IMR-90 (cell line): ENCODE measurements around the gene GOLGA6C. TPM values are rescaled to one million over a fixed set of nuclear protein-coding genes. Genes with fewer than 3 reads are reported as not detected.

Experiments
- ATAC-seq: fragments of 200-7000 bp; cut with Tn5 transposase; 2 replicates; pipeline ENCODE4 v1.9.1; 2020; ENCODE audit warnings: low read depth, mild to moderate bottlenecking, moderate library complexity
- BruUV-seq: library from RNA; stranded (reverse); fragments of 400-500 nt; replicated peaks from 2 replicates; lab custom pipeline; 2021; lab: Mats Ljungman, UMichigan
- CTCF ChIA-PET: fragments of 300-600 bp; formaldehyde crosslinking; extraction: SDS; loops from one replicate; lab custom pipeline; 2021; ENCODE audit warnings: antibody characterized with exemption; lab: Yijun Ruan, JAX
- POLR2A ChIA-PET: fragments of 300-600 bp; sonication (Branson Sonifier 250); formaldehyde crosslinking; loops from one replicate; lab custom pipeline; 2022; ENCODE audit warnings: antibody characterized with exemption; ENCODE audit not compliant: unreplicated experiment; lab: Charles Lee
- DNase-seq: peaks from one replicate; pipeline ENCODE4 v3.0.0; 2013
- H2AFZ ChIP-seq: replicated peaks from 2 replicates; pipeline ENCODE3; 2013; ENCODE audit warnings: low read length, mild to moderate bottlenecking; ENCODE audit not compliant: poor library complexity
- H2AK5ac ChIP-seq: 2 replicates; pipeline ENCODE4 v1.6.1; 2013; ENCODE audit warnings: low read depth, low read length, inconsistent platforms
- H2AK9ac ChIP-seq: replicated peaks from 2 replicates; pipeline ENCODE3; 2013; ENCODE audit warnings: mild to moderate bottlenecking, low read depth, low read length, moderate library complexity; ENCODE audit not compliant: poor library complexity
- H2BK120ac ChIP-seq: 2 replicates; pipeline ENCODE4 v1.6.1; 2013; ENCODE audit warnings: low read depth, low read length, inconsistent platforms
- H2BK15ac ChIP-seq: 3 replicates; pipeline ENCODE4 v1.6.1; 2013; ENCODE audit warnings: low read depth, low read length, inconsistent platforms
- H2BK20ac ChIP-seq: 2 replicates; pipeline ENCODE4 v1.6.1; 2013; ENCODE audit warnings: low read depth, mild to moderate bottlenecking, inconsistent platforms, low read length, moderate library complexity
- H2BK5ac ChIP-seq: 2 replicates; pipeline ENCODE4 v1.6.1; 2013; ENCODE audit warnings: mild to moderate bottlenecking, low read depth, low read length, inconsistent platforms; ENCODE audit not compliant: poor library complexity, severe bottlenecking
- H3K14ac ChIP-seq: replicated peaks from 2 replicates; pipeline ENCODE4 v1.6.1; 2013; ENCODE audit warnings: low read depth, low read length, inconsistent platforms
- H3K18ac ChIP-seq: 2 replicates; pipeline ENCODE4 v1.6.1; 2013; ENCODE audit warnings: low read depth, low read length, control low read depth
- H3K23ac ChIP-seq: 2 replicates; pipeline ENCODE4 v1.6.1; 2013; ENCODE audit warnings: low read depth, low read length, inconsistent platforms
- H3K27ac ChIP-seq: 2 replicates; pipeline ENCODE4 v1.5.1; 2013; ENCODE audit warnings: mild to moderate bottlenecking, control low read depth, low read length; ENCODE audit not compliant: insufficient read depth
- H3K27me3 ChIP-seq: 2 replicates; pipeline ENCODE4 v1.6.1; 2013; ENCODE audit warnings: low read length; ENCODE audit not compliant: control insufficient read depth, insufficient read depth
- H3K36me3 ChIP-seq: 2 replicates; pipeline ENCODE4 v1.6.1; 2013; ENCODE audit warnings: low read length, mixed read lengths; ENCODE audit not compliant: control insufficient read depth, insufficient read depth
- H3K4ac ChIP-seq: 2 replicates; pipeline ENCODE4 v1.6.1; 2013; ENCODE audit warnings: low read depth, low read length, inconsistent platforms
- H3K4me1 ChIP-seq: 2 replicates; pipeline ENCODE4 v1.6.1; 2013; ENCODE audit warnings: low read length, mixed read lengths; ENCODE audit not compliant: control insufficient read depth, insufficient read depth
- H3K4me2 ChIP-seq: 2 replicates; pipeline ENCODE4 v1.6.1; 2013; ENCODE audit warnings: low read depth, mild to moderate bottlenecking, control low read depth, low read length, moderate library complexity
- H3K4me3 ChIP-seq: 2 replicates; pipeline ENCODE4 v1.5.1; 2013; ENCODE audit warnings: low read depth, mild to moderate bottlenecking, control low read depth, low read length, moderate library complexity; ENCODE audit not compliant: insufficient read depth
- H3K56ac ChIP-seq: 2 replicates; pipeline ENCODE4 v1.6.1; 2013; ENCODE audit warnings: low read length, inconsistent platforms; ENCODE audit not compliant: insufficient read depth; ENCODE audit errors: extremely low read depth
- H3K79me1 ChIP-seq, 2 experiments: 2 replicates each; pipeline ENCODE4 v1.6.1; 2013; ENCODE audit warnings: low read length in 2 of 2, inconsistent platforms in 1 of 2, low read depth in 1 of 2
- H3K9ac ChIP-seq: 2 replicates; pipeline ENCODE4 v1.6.1; 2013; ENCODE audit warnings: low read depth, low read length, control low read depth
- H3K9me1 ChIP-seq: 2 replicates; pipeline ENCODE4 v1.6.1; 2013; ENCODE audit warnings: low read length, inconsistent platforms; ENCODE audit not compliant: insufficient read depth
- H3K9me3 ChIP-seq: 2 replicates; pipeline ENCODE4 v1.6.1; 2013; ENCODE audit warnings: low read length; ENCODE audit not compliant: control insufficient read depth, insufficient read depth
- H4K20me1 ChIP-seq: 2 replicates; pipeline ENCODE4 v1.6.1; 2013; ENCODE audit warnings: low read length, inconsistent platforms; ENCODE audit not compliant: insufficient read depth
- H4K5ac ChIP-seq: 2 replicates; pipeline ENCODE4 v1.6.1; 2013; ENCODE audit warnings: mild to moderate bottlenecking, low read depth, low read length, control low read depth
- H4K8ac ChIP-seq, 2 experiments: 2 replicates each; pipeline ENCODE4 v1.6.1; 2013; ENCODE audit warnings: low read depth in 2 of 2, low read length in 2 of 2, control low read depth in 1 of 2, inconsistent platforms in 1 of 2
- H4K91ac ChIP-seq: 2 replicates; pipeline ENCODE4 v1.6.1; 2013; ENCODE audit warnings: low read depth, low read length, inconsistent platforms; ENCODE audit not compliant: insufficient read depth
- BHLHE40 ChIP-seq: fragments of 150-350 bp; IDR thresholded peaks from 2 replicates; pipeline ENCODE4 v1.6.1; 2016; ENCODE audit warnings: mild to moderate bottlenecking, low read depth, low read length
- CEBPB ChIP-seq: IDR thresholded peaks from 2 replicates; pipeline ENCODE4 v1.6.1; 2012; ENCODE audit warnings: low read depth, low read length, improper control_type of control experiment
- CHD1 ChIP-seq: IDR thresholded peaks from 2 replicates; pipeline ENCODE4 v1.6.1; 2012; ENCODE audit warnings: low read depth, low read length, improper control_type of control experiment
- CTCF ChIP-seq: conservative IDR thresholded peaks from 2 replicates; pipeline ENCODE4 v1.5.1; 2012; ENCODE audit warnings: mild to moderate bottlenecking, low read depth, low read length, improper control_type of control experiment
- FOS ChIP-seq: fragments of 150-350 bp; IDR thresholded peaks from 2 replicates; pipeline ENCODE4 v1.6.1; 2016; ENCODE audit warnings: low read depth, low read length
- MAFK ChIP-seq: IDR thresholded peaks from 2 replicates; pipeline ENCODE4 v1.6.1; 2012; ENCODE audit warnings: low read depth, low read length, improper control_type of control experiment
- MAZ ChIP-seq: IDR thresholded peaks from 2 replicates; pipeline ENCODE4 v1.6.1; 2012; ENCODE audit warnings: low read depth, mild to moderate bottlenecking, low read length, improper control_type of control experiment, moderate library complexity, borderline replicate concordance
- MXI1 ChIP-seq: IDR thresholded peaks from 2 replicates; pipeline ENCODE4 v1.6.1; 2012; ENCODE audit warnings: low read depth, mild to moderate bottlenecking, low read length, moderate library complexity, borderline replicate concordance
- NFE2L2 ChIP-seq: fragments of 150-350 bp; IDR thresholded peaks from 2 replicates; pipeline ENCODE4 v1.6.1; 2016; ENCODE audit warnings: low read depth, mild to moderate bottlenecking, low read length
- POLR2A ChIP-seq: IDR thresholded peaks from 2 replicates; pipeline ENCODE4 v1.6.1; 2012; ENCODE audit warnings: mild to moderate bottlenecking, low read depth, low read length
- RAD21 ChIP-seq: IDR thresholded peaks from 2 replicates; pipeline ENCODE4 v1.6.1; 2012; ENCODE audit warnings: low read length, improper control_type of control experiment
- RCOR1 ChIP-seq: IDR thresholded peaks from 2 replicates; pipeline ENCODE4 v1.6.1; 2012; ENCODE audit warnings: mild to moderate bottlenecking, low read length, improper control_type of control experiment; ENCODE audit not compliant: insufficient replicate concordance
- RFX5 ChIP-seq: IDR thresholded peaks from 2 replicates; pipeline ENCODE4 v1.8.0; 2012; ENCODE audit warnings: low read depth, mild to moderate bottlenecking, low read length, moderate library complexity
- SMC3 ChIP-seq: fragments of 150-350 bp; IDR thresholded peaks from 2 replicates; pipeline ENCODE4 v1.6.1; 2016; ENCODE audit warnings: low read depth, mild to moderate bottlenecking, antibody characterized with exemption, low read length, moderate library complexity
- WGBS, 2 experiments: methylation state at CpG; one replicate each; pipeline versions ENCODE4 v1.1.5 to v1.1.7; 2013; ENCODE audit warnings: missing lambda C conversion rate in 2 of 2; ENCODE audit not compliant: insufficient read length in 1 of 2; ENCODE audit errors: extremely low coverage in 2 of 2; 5-methylcytosine and 5-hydroxymethylcytosine counted together
- dilution Hi-C: fragments of 300-500 bp; cut with HindIII; formaldehyde crosslinking; loops from one replicate; pipeline ENCODE4 v1.14.3; 2018; ENCODE audit warnings: low sequenced_read_pairs; ENCODE audit not compliant: unreplicated experiment
- in situ Hi-C: fragments of 300-500 bp; cut with MboI; formaldehyde crosslinking; loops from 3 replicates; pipeline ENCODE4 v1.14.3; 2019; ENCODE audit warnings: low sequenced_read_pairs, inconsistent platforms, mixed read lengths
- intact Hi-C: fragments of 100-400 bp; cut with micrococcal nuclease; formaldehyde crosslinking; loops from 2 replicates; pipeline ENCODE4 v1.10.0; 2022
- polyA plus RNA-seq, 3 experiments: library from polyadenylated mRNA; depleted of rRNA; stranded (reverse); fragments of >200 nt; gene quantifications; 2 replicates each; pipeline ENCODE4 v1.2.3, GENCODE V29; 2012; ENCODE audit warnings: low replicate concordance in 1 of 3
- total RNA-seq: library from RNA; depleted of rRNA; stranded (reverse); fragments of >200 nt; gene quantifications from 2 replicates; pipeline ENCODE4 v1.2.3, GENCODE V29; 2012
- TF ChIP-seq, protein P1 (sequence below): fragments of 150-350 bp; IDR thresholded peaks from 2 replicates; pipeline ENCODE4 v1.6.1; 2016; ENCODE audit warnings: low read depth, mild to moderate bottlenecking, low read length, moderate library complexity, borderline replicate concordance
- TF ChIP-seq, protein P2 (sequence below): fragments of 150-350 bp; IDR thresholded peaks from 2 replicates; pipeline ENCODE4 v1.6.1; 2017; ENCODE audit warnings: mild to moderate bottlenecking, antibody characterized with exemption, low read length, low read depth

Gene GOLGA6C
- total and polyA plus RNA-seq, 2 of the 4 experiments (the other 2 are of a cell fraction): not detected

- Histone ChIP-seq H4K8ac (no peak overlapping the region), H3K14ac (no peak overlapping the region), H3K4me3 (no peak overlapping the region), H2BK5ac (no peak overlapping the region), H3K9ac (no peak overlapping the region), H3K18ac (no peak overlapping the region), H4K20me1 (no peaks in the 10 kb centered on the region), H2BK120ac (no peak overlapping the region), H3K4ac (no peak overlapping the region), H3K4me1 (no peaks in the 10 kb centered on the region), H2AK9ac (no peak overlapping the region), H2AK5ac (no peak overlapping the region), H4K91ac (no peak overlapping the region), H4K5ac (no peak overlapping the region), H3K27ac (no peak overlapping the region), H3K9me3 (no peaks in the 10 kb centered on the region), H3K36me3 (no peaks in the 10 kb centered on the region), H3K56ac (no peak overlapping the region), H2AFZ (no peak overlapping the region), H2BK20ac (no peak overlapping the region), H3K4me2 (no peak overlapping the region), H3K27me3 (peaks cover 44% of the 10 kb centered on the region), H3K9me1 (no peaks in the 10 kb centered on the region), H2BK15ac (no peak overlapping the region), H3K23ac (no peak overlapping the region), H3K79me1 (no peaks in the 10 kb centered on the region)
- BruUV-seq: no TSS peak
- ChIA-PET POLR2A (no interaction called here), CTCF (no interaction called here)
- dilution Hi-C loops (no loop called here), intact Hi-C loops (loop anchor here (10.0 kb wide), 1 partner anchor 55 kb away; no protein-coding TSS in a partner anchor), in situ Hi-C loops (no loop called here)
- TF ChIP-seq RFX5: no peak
- TF ChIP-seq FOS: no peak
- TF ChIP-seq CTCF: no peak
- TF ChIP-seq, protein P1, sequence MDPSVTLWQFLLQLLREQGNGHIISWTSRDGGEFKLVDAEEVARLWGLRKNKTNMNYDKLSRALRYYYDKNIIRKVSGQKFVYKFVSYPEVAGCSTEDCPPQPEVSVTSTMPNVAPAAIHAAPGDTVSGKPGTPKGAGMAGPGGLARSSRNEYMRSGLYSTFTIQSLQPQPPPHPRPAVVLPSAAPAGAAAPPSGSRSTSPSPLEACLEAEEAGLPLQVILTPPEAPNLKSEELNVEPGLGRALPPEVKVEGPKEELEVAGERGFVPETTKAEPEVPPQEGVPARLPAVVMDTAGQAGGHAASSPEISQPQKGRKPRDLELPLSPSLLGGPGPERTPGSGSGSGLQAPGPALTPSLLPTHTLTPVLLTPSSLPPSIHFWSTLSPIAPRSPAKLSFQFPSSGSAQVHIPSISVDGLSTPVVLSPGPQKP: no peak
- TF ChIP-seq CEBPB: no peak
- TF ChIP-seq POLR2A: no peak
- TF ChIP-seq SMC3: no peak
- no peak for TF ChIP-seq MAZ
- TF ChIP-seq NFE2L2: no peak
- TF ChIP-seq RCOR1: no peak
- TF ChIP-seq BHLHE40: no peak
- no peak for TF ChIP-seq RAD21
- TF ChIP-seq MXI1: no peak
- TF ChIP-seq, protein P2, sequence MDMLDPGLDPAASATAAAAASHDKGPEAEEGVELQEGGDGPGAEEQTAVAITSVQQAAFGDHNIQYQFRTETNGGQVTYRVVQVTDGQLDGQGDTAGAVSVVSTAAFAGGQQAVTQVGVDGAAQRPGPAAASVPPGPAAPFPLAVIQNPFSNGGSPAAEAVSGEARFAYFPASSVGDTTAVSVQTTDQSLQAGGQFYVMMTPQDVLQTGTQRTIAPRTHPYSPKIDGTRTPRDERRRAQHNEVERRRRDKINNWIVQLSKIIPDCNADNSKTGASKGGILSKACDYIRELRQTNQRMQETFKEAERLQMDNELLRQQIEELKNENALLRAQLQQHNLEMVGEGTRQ: no peak
- TF ChIP-seq MAFK: no peak
- no peak for TF ChIP-seq CHD1
- ATAC-seq: no peak
- DNase-seq: no peak
- no CpG with 5 or more reads among the region's 4 CpGs for WGBS, 2 experiments
These were observed 8.4 kb upstream of the GOLGA6C start for GRCh38 chr15:75249726-75250125.
